HG03103 (cell line): Measurements from ENCODE around the gene RNF14.

Experiments used
- ATAC-seq: cut with Tn5 transposase; IDR thresholded peaks from one replicate; pipeline ENCODE4 v1.9.1; 2021; ENCODE audit warnings: low read depth; ENCODE audit not compliant: unreplicated experiment

The RNF14 gene

DNA sequence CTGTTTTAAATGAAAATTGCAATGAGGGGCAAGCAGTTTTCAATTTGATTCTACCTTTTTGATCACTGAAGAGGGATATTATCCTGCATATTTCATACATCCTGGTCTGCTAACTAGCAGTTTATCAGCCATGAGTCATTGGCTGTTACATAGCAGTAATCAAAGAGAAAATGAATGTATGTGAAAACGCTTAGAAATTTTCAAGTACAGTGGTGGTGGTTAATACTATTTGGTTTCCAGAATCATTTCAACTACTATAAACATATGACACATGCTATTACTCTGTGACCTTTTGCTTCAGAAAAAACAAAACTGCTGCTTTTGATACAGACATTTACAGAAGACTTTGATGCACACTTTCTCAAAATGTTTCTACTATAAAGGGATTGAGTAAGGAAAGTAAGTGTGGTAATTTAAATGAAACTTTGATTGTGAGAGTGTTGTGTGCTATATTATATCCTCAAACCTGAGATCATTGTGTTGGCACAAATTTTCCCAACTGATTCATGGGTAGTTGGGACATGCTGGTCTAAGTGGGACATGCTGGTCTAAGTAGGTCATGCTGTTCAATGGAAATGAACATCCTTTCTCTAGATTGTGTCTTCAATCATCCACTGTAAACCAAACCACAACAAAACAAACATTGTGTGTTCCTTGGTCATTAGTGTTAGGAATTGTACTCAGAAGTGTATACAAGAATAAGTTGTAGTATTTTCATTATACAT lies 5.1 kb downstream of the RNF14 start:
- ATAC-seq: no peak

- no peak for ATAC-seq
These were observed 7.3 kb downstream of the RNF14 start for GRCh38 chr5:141976176-141976575.

GRCh38 chr5:141978389-141978788 lies 9.5 kb downstream of the RNF14 start:
- ATAC-seq: no peak

GRCh38 chr5:141982626-141983025 lies 13.7 kb downstream of the RNF14 start:
- no peak for ATAC-seq

GRCh38 chr5:141986072-141986471 lies 17.2 kb downstream of the RNF14 start:
- no peak for ATAC-seq

DNA sequence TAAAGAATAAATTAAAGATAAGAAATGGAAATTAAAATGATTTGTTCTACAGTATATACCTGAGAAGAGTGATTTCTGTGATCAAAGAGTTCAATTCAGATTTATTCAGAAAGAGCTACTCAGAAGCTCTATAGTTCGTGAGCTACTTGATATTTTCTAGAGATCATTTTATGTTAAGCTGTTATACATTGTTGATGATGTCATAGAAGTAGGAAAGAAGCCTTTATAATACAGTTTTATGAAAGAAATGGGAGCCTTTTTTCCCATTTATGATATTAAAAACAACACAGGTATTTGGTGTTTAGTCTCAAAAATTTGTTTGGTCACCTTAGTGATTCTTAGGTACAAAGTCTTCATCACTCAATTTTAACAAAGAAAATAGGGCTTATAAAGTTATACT lies 20.8 kb downstream of the RNF14 start:
- ATAC-seq: no peak

DNA sequence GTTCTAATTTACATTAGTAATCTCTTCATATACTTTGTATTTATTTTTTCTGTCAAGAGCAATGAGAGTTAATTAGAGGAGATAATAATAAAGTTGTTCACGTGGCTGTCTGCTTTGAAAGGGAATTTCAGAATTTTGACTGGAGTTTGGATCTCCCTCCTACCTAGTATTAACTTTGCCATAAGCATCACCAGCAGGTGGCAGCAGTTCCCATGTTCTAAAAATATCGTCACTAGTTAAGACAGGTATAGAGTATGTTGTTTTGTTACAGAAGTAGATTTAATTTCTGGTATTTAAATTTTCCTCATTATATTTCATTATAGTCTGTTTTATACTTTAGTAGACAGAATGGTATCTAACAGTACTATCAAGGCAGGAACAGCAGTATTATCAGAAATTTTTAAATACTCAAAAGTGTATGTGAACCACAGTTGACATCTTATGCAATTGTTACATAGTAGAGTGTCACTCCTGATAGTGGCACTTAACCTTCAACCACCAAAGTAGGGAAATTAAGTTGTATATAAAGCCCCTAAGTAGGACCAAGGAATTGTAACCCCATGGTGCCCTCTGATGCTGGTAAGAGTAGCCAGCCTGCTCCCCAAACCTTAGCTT lies 23.6 kb downstream of the RNF14 start:
- ATAC-seq: peak; percentile 56

GRCh38 chr5:141994511-141995136 lies 25.7 kb downstream of the RNF14 start:
- no peak for ATAC-seq

DNA sequence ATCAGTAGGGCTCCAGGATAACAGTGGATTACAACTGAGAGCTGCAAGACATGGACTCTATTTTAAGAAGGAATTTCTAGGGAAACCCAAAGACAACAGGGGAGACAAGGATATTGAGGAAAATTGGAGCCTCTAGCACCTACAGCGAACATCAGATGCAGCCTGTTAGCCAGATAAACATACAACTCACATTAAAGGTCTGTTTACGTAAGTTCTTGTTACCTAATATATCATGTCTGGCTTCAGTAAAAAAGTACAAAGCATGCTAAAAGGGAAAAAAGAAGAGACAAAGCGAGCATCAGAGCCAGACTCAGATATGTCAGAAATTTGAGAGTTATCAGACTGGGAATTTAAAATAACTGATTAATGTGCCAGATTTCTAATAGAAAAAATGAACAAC lies 26.8 kb downstream of the RNF14 start:
- no peak for ATAC-seq

DNA sequence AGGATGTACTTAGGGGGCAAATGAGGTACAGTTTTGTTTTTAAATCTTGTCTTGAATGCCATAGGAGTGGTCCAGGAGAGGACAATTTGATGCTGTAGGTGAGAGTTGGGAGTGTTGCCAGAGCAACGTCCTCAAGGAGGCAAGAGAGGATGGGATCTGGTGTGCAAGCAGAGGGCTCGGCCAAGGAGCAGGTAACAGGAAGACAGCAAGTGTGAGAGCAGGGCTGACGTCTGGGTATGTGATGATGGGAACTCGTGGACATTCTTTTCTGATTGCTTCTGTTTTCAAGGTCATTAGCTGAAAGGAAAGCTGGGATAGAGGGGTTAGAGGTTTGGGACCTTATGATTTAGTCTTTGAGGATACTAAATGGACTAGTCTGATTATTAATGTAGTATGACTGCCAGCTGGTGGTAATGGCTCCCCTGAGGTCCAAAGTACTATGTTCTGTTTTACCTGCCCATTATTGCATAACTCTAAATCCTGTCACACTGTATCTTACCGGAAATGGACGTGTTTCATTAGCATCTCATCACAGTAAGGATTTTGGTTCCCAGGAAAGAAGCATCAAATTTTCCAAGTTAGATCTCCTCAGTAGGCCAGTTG lies 28.6 kb downstream of the RNF14 start:
- no peak for ATAC-seq

GRCh38 chr5:142000173-142000572 lies 31.3 kb downstream of the RNF14 start:
- ATAC-seq: no peak

DNA sequence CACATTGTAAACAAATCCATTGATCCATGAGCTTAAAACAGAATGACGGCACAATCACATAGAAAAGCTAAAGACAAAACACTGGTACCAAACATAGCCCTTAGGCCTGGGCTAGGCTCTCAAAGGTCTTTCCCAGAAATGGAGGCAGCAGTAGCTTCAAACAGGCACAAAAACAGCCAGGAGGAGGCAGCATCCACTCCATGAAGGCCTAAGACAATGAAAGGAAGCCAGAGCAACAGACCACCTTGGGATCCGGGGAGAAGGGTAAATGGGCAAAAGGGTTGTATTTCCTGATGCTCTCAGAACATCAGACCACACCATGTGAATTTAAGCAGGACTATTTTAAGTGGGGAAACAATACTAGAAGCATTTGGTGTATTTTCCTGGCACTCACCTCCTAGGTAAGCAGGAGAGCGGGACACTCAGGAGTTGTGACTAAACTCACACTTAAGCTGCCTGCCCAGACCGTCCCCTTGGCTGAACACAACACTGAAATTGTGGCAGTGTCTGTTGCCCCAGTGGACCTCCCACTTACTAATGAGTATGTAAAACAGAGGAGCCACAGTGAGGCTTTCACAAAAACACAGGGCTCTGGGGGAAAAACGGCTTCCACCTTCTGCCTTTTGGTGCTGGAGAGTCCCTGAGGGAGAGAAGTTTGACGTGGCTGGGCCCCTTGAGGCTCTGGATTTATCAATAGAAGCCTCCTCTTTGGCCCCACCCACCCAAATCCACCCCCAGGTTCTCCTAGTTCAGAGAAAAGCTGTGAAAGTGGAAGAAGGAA lies 32.0 kb downstream of the RNF14 start:
- ATAC-seq: no peak

DNA sequence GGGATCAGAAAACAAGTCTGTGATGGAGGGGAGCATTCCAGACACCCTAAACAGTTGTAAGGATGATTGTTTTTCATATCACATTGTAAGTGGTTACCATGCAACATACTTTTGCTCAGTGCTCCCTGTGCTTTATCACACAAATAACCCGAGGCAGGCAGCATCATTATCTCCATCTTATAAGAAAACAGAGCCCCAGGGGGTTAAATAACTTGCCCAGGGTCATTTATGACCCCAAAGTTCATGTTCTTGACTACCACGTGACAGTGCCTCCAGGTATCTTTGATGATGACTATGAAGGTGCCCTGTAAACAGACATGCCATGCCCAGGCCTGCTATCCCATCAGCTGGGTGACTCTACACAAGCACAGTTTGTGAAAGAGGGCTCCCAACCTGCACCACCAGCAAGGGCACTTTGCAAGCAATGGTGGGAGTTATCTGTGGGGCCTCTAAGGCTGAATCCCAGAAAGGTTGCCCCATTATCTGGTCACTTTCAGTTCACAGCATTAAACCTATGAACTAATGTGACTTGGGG lies 34.4 kb downstream of the RNF14 start:
- no peak for ATAC-seq

DNA sequence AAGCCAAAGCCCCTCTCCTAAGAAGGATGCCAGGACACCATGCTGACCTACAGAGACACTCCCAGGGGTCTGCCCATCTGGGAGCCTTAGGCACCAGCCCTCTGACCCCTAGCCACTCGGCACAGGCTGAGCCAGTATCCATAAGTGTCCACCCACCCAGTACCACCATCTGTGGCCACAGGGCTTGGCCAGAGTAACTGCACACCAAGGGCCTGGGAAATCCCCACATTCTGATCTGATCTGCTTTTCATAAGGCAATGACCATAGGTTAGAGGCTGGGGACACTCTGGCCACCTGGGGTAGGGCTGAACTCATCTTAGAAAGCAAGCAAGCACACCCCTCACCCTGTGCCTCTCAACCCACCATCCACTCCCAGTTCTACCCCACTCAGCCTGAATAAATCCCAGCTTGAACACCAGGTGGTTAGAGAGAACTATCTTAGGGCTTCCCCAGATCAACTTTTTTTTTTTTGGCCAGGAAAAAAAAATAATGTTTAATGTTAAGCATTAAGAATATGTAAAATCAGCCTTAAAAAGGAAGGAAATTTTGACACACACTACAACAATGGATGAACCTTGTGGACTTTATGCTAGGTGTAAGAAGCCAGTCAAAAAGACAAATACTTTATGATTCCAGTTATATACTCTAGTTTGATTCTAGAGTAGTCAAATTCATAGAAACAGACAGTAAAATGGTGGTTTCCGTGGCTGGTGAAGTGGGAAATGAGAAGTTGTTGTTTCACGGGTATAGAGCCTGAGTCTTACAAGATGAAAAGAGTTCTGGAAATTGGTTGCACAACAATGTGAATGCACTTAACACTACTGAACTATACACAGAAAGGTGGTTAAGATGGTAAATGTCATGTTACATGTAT lies 37.7 kb downstream of the RNF14 start:
- ATAC-seq: no peak

GRCh38 chr5:142007237-142007544 lies 38.3 kb downstream of the RNF14 start:
- no peak for ATAC-seq

- no peak for ATAC-seq
These were observed 39.9 kb downstream of the RNF14 start for GRCh38 chr5:142008813-142009212.

- ATAC-seq: no peak
These were observed 41.0 kb downstream of the RNF14 start for GRCh38 chr5:142009886-142010285.

DNA sequence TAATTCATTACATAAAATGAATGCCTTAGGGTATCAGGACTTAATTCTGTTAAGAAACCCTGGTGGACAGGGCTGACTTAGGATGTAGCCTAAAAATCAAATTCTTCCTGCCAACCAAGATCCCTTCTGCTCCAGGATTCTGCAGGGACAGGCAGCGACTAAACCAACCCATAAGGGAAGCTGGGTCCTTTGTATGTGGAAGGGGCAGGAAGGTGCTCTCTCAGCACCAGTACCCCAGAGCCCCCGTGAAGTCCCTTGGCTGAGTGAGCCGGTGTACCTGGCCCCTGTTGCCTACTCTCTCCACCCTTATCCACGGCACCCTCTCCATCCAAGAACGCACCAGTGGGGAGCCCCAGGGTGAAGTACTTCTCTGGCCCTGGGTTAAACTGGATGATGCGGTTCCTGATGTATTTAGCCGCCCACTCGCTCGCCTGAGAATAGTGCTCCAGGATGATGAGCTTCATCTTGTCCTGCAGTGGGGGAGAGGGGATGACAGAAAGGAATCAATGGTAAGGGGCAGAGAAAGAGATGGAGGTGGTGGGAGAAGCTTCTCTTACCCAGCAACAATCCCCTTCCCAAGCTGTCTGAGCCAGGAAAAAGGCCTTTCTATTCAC lies 42.8 kb downstream of the RNF14 start:
- ATAC-seq: no peak

- ATAC-seq: no peak
These were observed 43.4 kb downstream of the RNF14 start for GRCh38 chr5:142012186-142012785.
